Hindlimb muscle (tissue), 1 donor: ENCODE measurements around the gene ENG. TPM values are rescaled to one million over a fixed set of nuclear protein-coding genes. Genes with fewer than 3 reads are reported as not detected.
"Not testable (repeated sequence)": the region's sequence is repeated elsewhere in the genome, so short reads cannot be mapped to it uniquely, and the experiment has no call there.

Experiments used
- DNase-seq: peaks from one replicate; pipeline ENCODE4 v3.0.0-alpha.2; 2013
- polyA plus RNA-seq: library from polyadenylated mRNA; unstranded; fragments of 120-200 nt; gene quantifications from one replicate; pipeline ENCODE4 v1.2.1, GENCODE V29; 2013; ENCODE audit not compliant: insufficient read length

The ENG gene
- polyA plus RNA-seq, 1 donor: 71.6 TPM

- DNase-seq: no peak
Measured at GRCh38 chr9:127790094-127790855, 64.2 kb downstream of the ENG start.

GRCh38 chr9:127789179-127789578 is 65.3 kb downstream of the ENG start:
- no peak for DNase-seq

- no peak for DNase-seq
Measured at GRCh38 chr9:127788337-127789011, 66.0 kb downstream of the ENG start.

GRCh38 chr9:127786773-127787104 is 67.7 kb downstream of the ENG start:
- DNase-seq: no peak

GRCh38 chr9:127785933-127786772 is 68.3 kb downstream of the ENG start, which contains the start of gene CDK9:
CDK9 (plus strand) TSS chr9:127786034; CDS start chr9:127786149, 115 bp downstream.
- peak; percentile 90 for DNase-seq

GRCh38 chr9:127785023-127785932 is 69.2 kb downstream of the ENG start:
- peak; percentile 91 for DNase-seq

- DNase-seq: no peak
Measured at GRCh38 chr9:127783111-127784008, 71.1 kb downstream of the ENG start.

GRCh38 chr9:127781806-127782205 is 72.7 kb downstream of the ENG start:
- DNase-seq: no peak

GRCh38 chr9:127780909-127781308 is 73.5 kb downstream of the ENG start:
- not testable (repeated sequence) for DNase-seq

GRCh38 chr9:127780126-127780885 is 74.2 kb downstream of the ENG start:
- DNase-seq: no peak

- no peak for DNase-seq
Measured at GRCh38 chr9:127779136-127779981, 75.1 kb downstream of the ENG start.

GRCh38 chr9:127778280-127779135 is 76.0 kb downstream of the ENG start, which contains the start of gene SH2D3C:
SH2D3C (minus strand) TSS chr9:127778666; CDS start chr9:127778627, 39 bp downstream.
- DNase-seq: no peak

- DNase-seq: no peak
Measured at GRCh38 chr9:127777368-127777980, 77.0 kb downstream of the ENG start.

GRCh38 chr9:127776924-127777289 is 77.6 kb downstream of the ENG start:
- no peak for DNase-seq

GRCh38 chr9:127776195-127776923 is 78.1 kb downstream of the ENG start:
- DNase-seq: no peak

- DNase-seq: no peak
Measured at GRCh38 chr9:127773981-127774380, 80.5 kb downstream of the ENG start.

GRCh38 chr9:127773272-127773671 is 81.2 kb downstream of the ENG start:
- DNase-seq: no peak
